Esophagus squamous epithelium (tissue), 5 donors: ENCODE measurements around the gene ISOC1. TPM values are rescaled to one million over a fixed set of nuclear protein-coding genes. Genes with fewer than 3 reads are reported as not detected.

Experiments used
- DNase-seq: peaks from one replicate; lab custom pipeline; 2025; lab: John Stamatoyannopoulos, UW
- H3K27ac ChIP-seq, 4 donors: fragments of 200-600 bp; sonication (generic); one replicate each; pipeline ENCODE4 v1.5.1; 2016 to 2019; ENCODE audit warnings: mild to moderate bottlenecking in 1 of 4
- H3K27me3 ChIP-seq, 4 donors: fragments of 200-600 bp; sonication (generic); 1 replicate in 3 of 4; 2 replicates in 1 of 4; pipeline versions ENCODE4 v1.5.1 to v1.6.0; 2017 to 2021; ENCODE audit warnings: antibody characterized with exemption in 1 of 4
- H3K36me3 ChIP-seq, 3 donors: fragments of 200-600 bp; sonication (generic); one replicate each; pipeline ENCODE4 v1.5.1; 2016 to 2019
- H3K4me1 ChIP-seq, 3 donors: fragments of 200-600 bp; sonication (generic); one replicate each; pipeline ENCODE4 v1.5.1; 2017 to 2019
- H3K4me3 ChIP-seq, 4 donors: fragments of 200-600 bp; sonication (generic); 1 replicate in 3 of 4; 2 replicates in 1 of 4; pipeline ENCODE4 v1.5.1; 2016 to 2019; ENCODE audit warnings: mild to moderate bottlenecking in 2 of 4, moderate library complexity in 1 of 4
- H3K9me3 ChIP-seq, 3 donors: fragments of 200-600 bp; sonication (generic); one replicate each; pipeline ENCODE4 v1.5.1; 2016 to 2019
- CTCF ChIP-seq, 6 experiments: fragments of 450-650 bp in 4 of 6; fragments of 200-600 bp in 2 of 6; sonication (generic) in 2 of 6; IDR thresholded peaks; one replicate each; pipeline ENCODE4 v1.5.1; 2016 to 2019; ENCODE audit warnings: antibody characterized with exemption in 6 of 6, mild to moderate bottlenecking in 4 of 6, moderate library complexity in 4 of 6
- POLR2A ChIP-seq, 4 donors: fragments of 450-650 bp; IDR thresholded peaks; one replicate each; pipeline ENCODE4 v1.6.1; 2017; ENCODE audit warnings: antibody characterized with exemption in 4 of 4, mild to moderate bottlenecking in 4 of 4, moderate library complexity in 3 of 4
- WGBS, 2 donors: methylation state at CpG; one replicate each; pipeline ENCODE4 v1.1.5; 2018; 5-methylcytosine and 5-hydroxymethylcytosine counted together
- intact Hi-C: fragments of 100-400 bp; cut with DNase I; formaldehyde crosslinking; loops from one replicate; pipeline ENCODE4 v1.15.0; 2022
- total RNA-seq, 4 donors: library from RNA; depleted of rRNA; stranded (reverse); fragments of >200 nt; gene quantifications; one replicate each; pipeline ENCODE4 v1.1.0, GENCODE V29; 2016
- donor health status: DM: yes; HTN: yes; CAD: no.

ISOC1 gene
- total RNA-seq, 4 donors from 2014 or later = 16.7 to 43.7 (median 36.7) TPM

GRCh38 chr5:129067745-129068144 lies 26.8 kb upstream of the ISOC1 start:
- peaks cover 0 to 14% (median 0%) of the 10 kb centered on the region in 3 donors for H3K4me1 ChIP-seq
- no peak for DNase-seq
- no peak overlapping the region for H3K4me3 ChIP-seq
- H3K9me3 ChIP-seq = no peaks in the 10 kb centered on the region
- intact Hi-C loops = no loop called here
- no peaks in the 10 kb centered on the region for H3K27me3 ChIP-seq
- TF ChIP-seq POLR2A (IDR thresholded peaks at IDR 0.05) (no peak), CTCF (IDR thresholded peaks at IDR 0.05) (no peak)
- H3K36me3 ChIP-seq = no peaks in the 10 kb centered on the region
- no peak overlapping the region for H3K27ac ChIP-seq

- Histone ChIP-seq H3K4me3 (no peak overlapping the region), H3K4me1 (no peaks in the 10 kb centered on the region), H3K9me3 (no peaks in the 10 kb centered on the region), H3K36me3 (no peaks in the 10 kb centered on the region), H3K27ac (no peak overlapping the region), H3K27me3 (no peaks in the 10 kb centered on the region)
- intact Hi-C loops = no loop called here
- no peak for TF ChIP-seq POLR2A (IDR thresholded peaks at IDR 0.05)
- TF ChIP-seq CTCF (IDR thresholded peaks at IDR 0.05) = no peak
- 84 to 87% methylated on average over 2 of the region's 2 CpGs for WGBS, 2 donors
- DNase-seq = no peak
Observed at GRCh38 chr5:129069292-129069691, 25.3 kb upstream of the ISOC1 start.

- intact Hi-C loops = no loop called here
- 71% methylated on average over 3 of the region's 3 CpGs for WGBS, 2 donors
- Histone ChIP-seq H3K27me3 (no peaks in the 10 kb centered on the region), H3K4me3 (no peak overlapping the region), H3K27ac (no peak overlapping the region), H3K9me3 (no peaks in the 10 kb centered on the region), H3K4me1 (no peaks in the 10 kb centered on the region), H3K36me3 (no peaks in the 10 kb centered on the region)
- no peak for DNase-seq
- TF ChIP-seq CTCF (IDR thresholded peaks at IDR 0.05) = no peak
- TF ChIP-seq POLR2A (IDR thresholded peaks at IDR 0.05) = no peak
Observed at GRCh38 chr5:129073111-129073510, 21.4 kb upstream of the ISOC1 start.

- Histone ChIP-seq H3K27me3 (no peaks in the 10 kb centered on the region), H3K36me3 (no peaks in the 10 kb centered on the region), H3K4me3 (no peak overlapping the region), H3K9me3 (no peaks in the 10 kb centered on the region), H3K27ac (no peak overlapping the region), H3K4me1 (no peaks in the 10 kb centered on the region)
- no peak for TF ChIP-seq CTCF (IDR thresholded peaks at IDR 0.05)
- TF ChIP-seq POLR2A (IDR thresholded peaks at IDR 0.05) = no peak
- intact Hi-C loops = no loop called here
- 64 to 68% methylated on average over 4 of the region's 4 CpGs for WGBS, 2 donors
- DNase-seq = no peak
Observed at GRCh38 chr5:129074903-129075302, 19.6 kb upstream of the ISOC1 start.

GRCh38 chr5:129077433-129078075 lies 17.0 kb upstream of the ISOC1 start:
- Histone ChIP-seq H3K4me3 (no peak overlapping the region), H3K27me3 (no peaks in the 10 kb centered on the region), H3K27ac (no peak overlapping the region), H3K36me3 (no peaks in the 10 kb centered on the region), H3K4me1 (no peaks in the 10 kb centered on the region), H3K9me3 (no peaks in the 10 kb centered on the region)
- intact Hi-C loops = no loop called here
- DNase-seq = no peak
- no peak for TF ChIP-seq POLR2A (IDR thresholded peaks at IDR 0.05)
- TF ChIP-seq CTCF (IDR thresholded peaks at IDR 0.05) = no peak
- 44 to 59% methylated on average over 3 of the region's 3 CpGs for WGBS, 2 donors
